ENCODE results near the gene ILDR1. TPM values are rescaled to one million over a fixed set of nuclear protein-coding genes. Genes with fewer than 3 reads are reported as not detected.

Gene ILDR1
- total RNA-seq, 1 experiment from 2014 or later = 2.3 TPM

- H3K27ac Mint-ChIP-seq = no peak overlapping the region
- POLR2A ChIA-PET = no interaction called here
- no peaks in the 10 kb centered on the region for H3K36me3 Mint-ChIP-seq
- CTCF ChIA-PET = interaction anchor here (1.1 kb wide), 1 partner anchor 11 kb away, joined by 4 read pairs; the partner anchor contains the start of gene CD86
- no peaks in the 10 kb centered on the region for H3K27me3 Mint-ChIP-seq (ENCODE audit: low read depth)
- no peak for DNase-seq (ENCODE audit: low spot score)
- peaks cover 8% of the 10 kb centered on the region for H3K9me3 Mint-ChIP-seq
- no peak overlapping the region for H3K4me3 Mint-ChIP-seq
- H3K4me1 Mint-ChIP-seq = peaks cover 7% of the 10 kb centered on the region
- no peak for TF ChIP-seq PRDM15 (CRISPR knock-in tag; IDR thresholded peaks at IDR 0.05)
- no peak for TF ChIP-seq ZNF281 (CRISPR knock-in tag; IDR thresholded peaks at IDR 0.05)
- TF ChIP-seq TCF7 (CRISPR knock-in tag; IDR thresholded peaks at IDR 0.05; ENCODE audit: low read depth) = no peak
- no peak for TF ChIP-seq ARID4B (CRISPR knock-in tag; IDR thresholded peaks at IDR 0.05; ENCODE audit: borderline replicate concordance)
- TF ChIP-seq KAT7 (CRISPR knock-in tag; IDR thresholded peaks at IDR 0.05; ENCODE audit: borderline replicate concordance) = no peak
- no peak for TF ChIP-seq ATF6 (CRISPR knock-in tag; IDR thresholded peaks at IDR 0.05)
- TF ChIP-seq CDX4 (CRISPR knock-in tag; IDR thresholded peaks at IDR 0.05; ENCODE audit: borderline replicate concordance) = no peak
- TF ChIP-seq IRF2 (CRISPR knock-in tag; IDR thresholded peaks at IDR 0.05; ENCODE audit: borderline replicate concordance, low read depth) = no peak
- no peak for TF ChIP-seq OVOL2 (CRISPR knock-in tag; IDR thresholded peaks at IDR 0.05; ENCODE audit: borderline replicate concordance)
- TF ChIP-seq TP53 (CRISPR knock-in tag; IDR thresholded peaks at IDR 0.05) = no peak
- no peak for TF ChIP-seq E2F1 (CRISPR knock-in tag; IDR thresholded peaks at IDR 0.05)
- no peak for TF ChIP-seq NFATC4 (CRISPR knock-in tag; IDR thresholded peaks at IDR 0.05)
- TF ChIP-seq TEAD4 (CRISPR knock-in tag; IDR thresholded peaks at IDR 0.05) = no peak
- no peak for TF ChIP-seq HMGA2 (CRISPR knock-in tag; IDR thresholded peaks at IDR 0.05)
- TF ChIP-seq ZNF423 (CRISPR knock-in tag; IDR thresholded peaks at IDR 0.05) = no peak
- TF ChIP-seq ZNF121 (CRISPR knock-in tag; IDR thresholded peaks at IDR 0.05) = no peak
- no peak for TF ChIP-seq SMAD4 (CRISPR knock-in tag; IDR thresholded peaks at IDR 0.05)
- no peak for ATAC-seq
These were observed 44.5 kb upstream of the ILDR1 start for GRCh38 chr3:122066331-122067213.

All from WTC11 (cell line).